Activated B cell treated with CpG ODN at 0.5 μM for 24 hours (primary cell): ENCODE results near the gene LMBR1. TPM values are rescaled to one million over a fixed set of nuclear protein-coding genes. Genes with fewer than 3 reads are reported as not detected.
"Not testable (repeated sequence)": the region's sequence is repeated elsewhere in the genome, so short reads cannot be mapped to it uniquely, and the experiment has no call there.

Source experiments
- ATAC-seq: fragments of 200-7000 bp; cut with Tn5 transposase; one replicate; pipeline ENCODE4 v1.10.0; 2021; ENCODE audit warnings: low read depth, mild to moderate bottlenecking, moderate library complexity
- CTCF ChIA-PET: fragments of 350-600 bp; sonication (Branson Sonifier 250); formaldehyde crosslinking; loops from one replicate; lab custom pipeline; 2021; ENCODE audit warnings: antibody characterized with exemption; lab: Charles Lee
- POLR2A ChIA-PET: fragments of 350-600 bp; sonication (Branson Sonifier 250); formaldehyde crosslinking; loops from one replicate; lab custom pipeline; 2021; ENCODE audit warnings: antibody characterized with exemption; lab: Charles Lee
- DNase-seq: peaks from one replicate; pipeline ENCODE4 v3.0.0; 2022
- H3K27ac Mint-ChIP-seq: one replicate; pipeline ENCODE4 v1.8.0; 2020; ENCODE audit warnings: mixed read lengths
- H3K27me3 Mint-ChIP-seq: one replicate; pipeline ENCODE4 v1.8.0; 2021; ENCODE audit warnings: mixed read lengths
- H3K36me3 Mint-ChIP-seq: one replicate; pipeline ENCODE4 v1.8.0; 2021; ENCODE audit warnings: low read depth, mixed read lengths
- H3K4me1 Mint-ChIP-seq: one replicate; pipeline ENCODE4 v1.8.0; 2021; ENCODE audit warnings: mixed read lengths
- H3K4me3 Mint-ChIP-seq: one replicate; pipeline ENCODE4 v1.8.0; 2020; ENCODE audit warnings: mild to moderate bottlenecking, mixed read lengths
- H3K9me3 Mint-ChIP-seq: one replicate; pipeline ENCODE4 v1.8.0; 2020; ENCODE audit warnings: mixed read lengths
- CTCF ChIP-seq: fragments of 200-600 bp; IDR thresholded peaks from one replicate; pipeline ENCODE4 v1.8.0; 2022; ENCODE audit warnings: antibody characterized with exemption, mild to moderate bottlenecking
- intact Hi-C: fragments of 100-400 bp; cut with micrococcal nuclease; formaldehyde crosslinking; loops from one replicate; pipeline ENCODE4 v1.15.1; 2024
- total RNA-seq: library from RNA; stranded (reverse); gene quantifications from 2 replicates; pipeline ENCODE4 v1.2.3, GENCODE V29; 2022

The LMBR1 gene
- total RNA-seq, 1 donor from 2014 or later: 67.9 TPM

GRCh38 chr7:156854654-156855053 is 38.3 kb downstream of the LMBR1 start:
- peaks cover 60% of the 10 kb centered on the region for H3K36me3 Mint-ChIP-seq
- H3K9me3 Mint-ChIP-seq: peaks cover 18% of the 10 kb centered on the region
- H3K27me3 Mint-ChIP-seq: no peaks in the 10 kb centered on the region
- no peak for ATAC-seq
- no peak overlapping the region for H3K4me3 Mint-ChIP-seq
- H3K27ac Mint-ChIP-seq: no peak overlapping the region
- CTCF ChIA-PET: no interaction called here
- no peak for TF ChIP-seq CTCF
- POLR2A ChIA-PET: interaction anchor here (0.6 kb wide), 1 partner anchor 616 kb away, joined by 3 read pairs; no protein-coding TSS in a partner anchor
- peaks cover 5% of the 10 kb centered on the region for H3K4me1 Mint-ChIP-seq
- intact Hi-C loops: no loop called here
- DNase-seq: no peak

- Mint-ChIP-seq H3K4me3 (no peak overlapping the region), H3K4me1 (peaks cover 8% of the 10 kb centered on the region), H3K27ac (no peak overlapping the region), H3K9me3 (no peaks in the 10 kb centered on the region), H3K27me3 (no peaks in the 10 kb centered on the region), H3K36me3 (peaks cover 37% of the 10 kb centered on the region)
- ATAC-seq (no peak), DNase-seq (no peak)
- CTCF ChIA-PET: no interaction called here
- TF ChIP-seq CTCF: no peak
- POLR2A ChIA-PET: no interaction called here
- intact Hi-C loops: no loop called here
Observed at GRCh38 chr7:156848979-156849378, 44.0 kb downstream of the LMBR1 start.

GRCh38 chr7:156845379-156846101 is 47.4 kb downstream of the LMBR1 start:
- no peak for DNase-seq
- ChIA-PET POLR2A (no interaction called here), CTCF (no interaction called here)
- ATAC-seq: no peak
- Mint-ChIP-seq H3K9me3 (no peaks in the 10 kb centered on the region), H3K27ac (no peak overlapping the region), H3K27me3 (no peaks in the 10 kb centered on the region), H3K4me3 (no peak overlapping the region), H3K4me1 (peaks cover 8% of the 10 kb centered on the region), H3K36me3 (peaks cover 24% of the 10 kb centered on the region)
- TF ChIP-seq CTCF: no peak
- intact Hi-C loops: no loop called here

GRCh38 chr7:156843582-156843981 is 49.4 kb downstream of the LMBR1 start:
- H3K27me3 Mint-ChIP-seq, CTCF ChIA-PET, DNase-seq, intact Hi-C loops, H3K27ac Mint-ChIP-seq, ATAC-seq, H3K9me3 Mint-ChIP-seq, POLR2A ChIA-PET, H3K4me3 Mint-ChIP-seq: not testable (repeated sequence)
- H3K4me1 Mint-ChIP-seq: peaks cover 16% of the 10 kb centered on the region
- peaks cover 13% of the 10 kb centered on the region for H3K36me3 Mint-ChIP-seq

GRCh38 chr7:156843157-156843556 is 49.8 kb downstream of the LMBR1 start:
- CTCF ChIA-PET: no interaction called here
- Mint-ChIP-seq H3K4me1 (peaks cover 16% of the 10 kb centered on the region), H3K9me3 (no peaks in the 10 kb centered on the region), H3K36me3 (peaks cover 14% of the 10 kb centered on the region), H3K27ac (no peak overlapping the region), H3K4me3 (no peak overlapping the region), H3K27me3 (no peaks in the 10 kb centered on the region)
- ATAC-seq: no peak
- intact Hi-C loops: no loop called here
- DNase-seq: no peak
- POLR2A ChIA-PET: no interaction called here
- no peak for TF ChIP-seq CTCF
